ENCODE measurements around the gene SCAP.

Gene SCAP

GRCh38 chr3:47412842-47413520 is 62.8 kb downstream of the SCAP start:
- no peak for DNase-seq

GRCh38 chr3:47412453-47412756 is 63.3 kb downstream of the SCAP start:
- DNase-seq, result no peak

DNA sequence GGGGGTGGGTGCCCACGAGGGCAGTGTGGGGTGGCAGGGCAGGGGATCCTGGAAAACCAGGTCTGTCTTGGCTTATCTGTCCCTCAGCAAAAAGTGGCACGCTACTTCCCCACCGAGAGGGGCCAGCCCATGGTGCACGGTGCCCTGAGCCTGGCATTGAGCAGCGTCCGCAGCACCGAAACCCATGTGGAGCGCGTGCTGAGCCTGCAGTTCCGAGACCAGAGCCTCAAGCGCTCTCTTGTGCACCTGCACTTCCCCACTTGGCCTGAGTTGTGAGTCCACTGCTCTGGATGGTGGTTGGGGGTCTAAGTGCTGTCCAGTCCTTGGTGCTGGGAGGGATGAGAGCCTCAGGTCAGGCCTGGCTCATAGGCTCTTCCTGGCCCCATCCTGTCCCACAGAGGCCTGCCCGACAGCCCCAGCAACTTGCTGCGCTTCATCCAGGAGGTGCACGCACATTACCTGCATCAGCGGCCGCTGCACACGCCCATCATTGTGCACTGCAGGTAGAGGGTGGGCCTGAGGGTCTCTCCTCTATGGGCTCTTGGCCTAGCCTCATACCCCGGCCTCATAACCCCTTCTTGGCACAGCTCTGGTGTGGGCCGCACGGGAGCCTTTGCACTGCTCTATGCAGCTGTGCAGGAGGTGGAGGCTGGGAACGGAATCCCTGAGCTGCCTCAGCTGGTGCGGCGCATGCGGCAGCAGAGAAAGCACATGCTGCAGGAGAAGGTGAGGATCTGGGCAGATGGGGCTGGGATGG is 63.9 kb downstream of the SCAP start:
- DNase-seq, result no peak

GRCh38 chr3:47410801-47411646 is 64.7 kb downstream of the SCAP start:
- no peak for DNase-seq

DNA sequence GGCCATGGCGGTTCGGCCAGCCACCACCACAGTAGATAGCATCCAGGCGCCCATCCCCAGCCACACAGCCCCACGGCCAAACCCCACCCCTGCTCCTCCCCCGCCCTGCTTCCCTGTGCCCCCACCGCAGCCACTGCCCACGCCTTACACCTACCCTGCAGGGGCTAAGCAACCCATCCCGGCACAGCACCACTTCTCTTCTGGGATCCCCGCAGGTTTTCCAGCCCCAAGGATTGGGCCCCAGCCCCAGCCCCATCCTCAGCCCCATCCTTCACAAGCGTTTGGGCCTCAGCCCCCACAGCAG is 65.4 kb downstream of the SCAP start:
- no peak for DNase-seq

DNA sequence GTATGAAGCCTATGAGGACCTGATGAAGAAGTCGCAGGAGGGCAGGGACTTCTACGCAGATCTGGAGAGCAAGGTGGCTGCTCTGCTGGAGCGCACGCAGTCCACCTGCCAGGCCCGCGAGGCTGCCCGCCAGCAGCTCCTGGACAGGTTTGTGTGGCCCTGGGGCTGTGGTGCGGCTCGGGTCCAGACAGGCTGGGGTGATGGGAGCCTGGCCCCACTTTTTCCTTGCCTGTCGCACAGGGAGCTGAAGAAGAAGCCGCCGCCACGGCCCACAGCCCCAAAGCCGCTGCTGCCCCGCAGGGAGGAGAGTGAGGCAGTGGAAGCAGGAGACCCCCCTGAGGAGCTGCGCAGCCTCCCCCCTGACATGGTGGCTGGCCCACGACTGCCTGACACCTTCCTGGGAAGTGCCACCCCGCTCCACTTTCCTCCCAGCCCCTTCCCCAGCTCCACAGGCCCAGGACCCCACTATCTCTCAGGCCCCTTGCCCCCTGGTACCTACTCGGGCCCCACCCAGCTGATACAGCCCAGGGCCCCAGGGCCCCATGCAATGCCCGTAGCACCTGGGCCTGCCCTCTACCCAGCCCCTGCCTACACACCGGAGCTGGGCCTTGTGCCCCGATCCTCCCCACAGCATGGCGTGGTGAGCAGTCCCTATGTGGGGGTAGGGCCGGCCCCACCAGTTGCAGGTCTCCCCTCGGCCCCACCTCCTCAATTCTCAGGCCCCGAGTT is 65.9 kb downstream of the SCAP start:
- DNase-seq, result no peak

- no peak for DNase-seq
These were observed 66.5 kb downstream of the SCAP start for GRCh38 chr3:47409284-47409683.

GRCh38 chr3:47408839-47409229 is 66.9 kb downstream of the SCAP start:
- no peak for DNase-seq

DNA sequence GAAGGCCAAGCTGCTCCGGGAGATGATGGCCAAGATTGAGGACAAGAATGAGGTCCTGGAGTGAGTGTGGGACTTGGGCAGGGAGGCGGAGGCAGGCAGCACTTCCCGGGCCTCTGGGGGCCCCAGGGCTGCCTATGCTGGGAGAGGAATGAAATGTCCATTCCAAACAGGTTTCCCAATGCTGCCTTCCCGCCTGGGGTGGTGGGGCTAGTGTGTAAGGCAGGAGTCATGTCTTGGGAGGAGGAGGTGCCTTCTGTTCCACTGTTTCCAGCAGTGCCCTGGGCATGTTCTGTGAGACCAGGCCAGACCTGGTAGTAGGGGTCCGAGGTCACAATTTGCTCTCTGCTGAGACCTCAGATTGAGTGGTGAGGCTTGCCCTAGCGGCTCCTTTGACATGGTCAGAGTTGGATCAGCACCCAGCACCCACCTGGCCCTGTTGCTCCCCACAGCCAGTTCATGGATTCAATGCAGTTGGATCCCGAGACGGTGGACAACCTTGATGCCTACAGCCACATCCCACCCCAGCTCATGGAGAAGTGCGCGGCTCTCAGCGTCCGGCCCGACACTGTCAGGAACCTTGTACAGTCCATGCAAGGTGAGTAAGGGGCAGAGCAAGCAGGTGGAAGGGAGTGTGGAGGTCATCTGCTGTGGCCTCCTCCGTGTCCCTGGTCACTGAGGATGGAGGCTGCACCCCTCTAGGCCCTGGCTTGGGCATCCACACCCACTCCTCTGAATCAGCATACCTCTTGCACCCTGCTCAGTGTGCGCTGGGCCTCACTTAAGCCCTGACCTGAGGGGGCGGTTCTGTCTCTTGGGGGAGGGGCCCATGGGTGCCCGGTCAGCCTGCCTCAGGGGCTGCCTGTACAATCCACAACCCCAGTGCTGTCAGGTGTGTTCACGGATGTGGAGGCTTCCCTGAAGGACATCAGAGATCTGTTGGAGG is 67.6 kb downstream of the SCAP start:
- no peak for DNase-seq

DNA sequence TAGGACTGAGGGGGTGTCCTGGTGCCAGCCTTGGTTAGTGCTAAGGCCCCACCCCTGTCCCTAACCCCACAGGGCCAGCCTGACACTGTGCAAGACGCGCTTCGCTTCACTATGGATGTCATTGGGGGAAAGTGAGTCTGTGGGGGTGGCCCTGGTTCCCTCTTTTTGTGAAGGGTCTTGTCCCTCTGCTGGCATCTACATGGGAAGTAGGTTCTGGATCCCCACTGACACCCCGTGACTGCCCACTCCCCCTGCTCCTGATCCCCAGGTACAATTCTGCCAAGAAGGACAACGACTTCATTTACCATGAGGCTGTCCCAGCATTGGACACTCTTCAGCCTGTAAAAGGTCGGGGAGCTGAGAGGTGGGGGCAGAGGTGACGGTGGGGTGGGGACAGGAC is 68.5 kb downstream of the SCAP start:
- DNase-seq, result no peak

GRCh38 chr3:47406762-47407149 is 69.0 kb downstream of the SCAP start:
- no peak for DNase-seq

GRCh38 chr3:47405820-47406761 is 69.7 kb downstream of the SCAP start:
- DNase-seq, result no peak

GRCh38 chr3:47404955-47405790 is 70.6 kb downstream of the SCAP start:
- DNase-seq, result no peak

- no peak for DNase-seq
These were observed 71.3 kb downstream of the SCAP start for GRCh38 chr3:47404431-47404876.

DNA sequence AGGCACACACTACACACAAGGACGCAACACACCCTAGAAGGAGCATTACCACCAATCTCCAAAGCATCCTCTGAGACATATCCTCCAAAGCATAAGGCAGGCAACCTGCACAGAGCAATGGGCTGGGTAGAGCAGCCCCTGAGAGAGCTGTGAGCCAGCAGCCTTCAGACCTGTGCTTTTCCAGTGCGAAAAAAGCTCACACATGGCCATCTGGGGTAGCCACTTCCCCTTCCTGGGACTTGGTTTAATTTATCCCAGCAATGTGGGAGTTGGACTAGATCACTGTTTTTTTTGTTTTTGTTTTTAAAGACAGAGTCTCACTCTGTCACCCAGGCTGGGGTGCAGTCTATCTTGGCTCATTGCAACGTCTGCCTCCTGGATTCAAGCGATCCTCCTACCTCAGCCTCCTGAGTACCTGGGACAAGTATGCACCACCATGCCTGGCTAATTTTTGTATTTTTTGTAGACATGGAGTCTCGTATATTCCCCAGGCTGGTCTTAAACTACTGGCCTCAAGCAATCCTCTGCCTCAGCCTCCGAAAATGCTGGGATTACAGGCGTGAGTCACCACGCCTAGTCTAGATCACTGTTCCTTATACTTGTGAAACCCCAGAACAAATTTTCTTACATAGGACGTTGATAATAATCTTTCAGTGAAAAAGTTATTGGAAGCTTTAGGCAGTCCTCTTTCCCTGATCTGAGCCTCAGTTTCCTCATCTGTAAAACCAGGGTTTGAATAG is 76.0 kb downstream of the SCAP start:
- DNase-seq, result no peak

DNA sequence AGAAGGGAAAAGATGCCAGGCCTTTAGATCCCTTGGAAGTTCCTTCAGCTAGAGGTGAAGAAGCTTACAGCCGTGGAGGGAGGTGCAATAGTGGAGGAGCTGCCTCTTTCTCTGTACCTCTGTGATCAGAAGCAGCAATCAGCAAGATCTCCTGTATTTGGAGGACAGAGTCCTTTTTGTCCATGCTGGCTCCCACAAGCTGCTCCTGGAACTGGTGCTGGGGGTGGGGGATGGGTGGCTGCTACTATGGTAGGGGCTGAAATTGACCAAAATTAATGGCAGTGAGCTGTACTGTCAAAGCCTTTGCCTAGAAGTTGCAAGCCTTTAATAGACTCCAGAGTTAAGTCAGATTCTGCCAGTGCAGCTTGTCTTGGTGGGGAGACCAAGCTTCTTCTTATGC is 76.7 kb downstream of the SCAP start:
- DNase-seq, result no peak

- no peak for DNase-seq
These were observed 77.5 kb downstream of the SCAP start for GRCh38 chr3:47398228-47398627.

GRCh38 chr3:47394881-47395280 is 80.9 kb downstream of the SCAP start:
- DNase-seq, result no peak

DNA sequence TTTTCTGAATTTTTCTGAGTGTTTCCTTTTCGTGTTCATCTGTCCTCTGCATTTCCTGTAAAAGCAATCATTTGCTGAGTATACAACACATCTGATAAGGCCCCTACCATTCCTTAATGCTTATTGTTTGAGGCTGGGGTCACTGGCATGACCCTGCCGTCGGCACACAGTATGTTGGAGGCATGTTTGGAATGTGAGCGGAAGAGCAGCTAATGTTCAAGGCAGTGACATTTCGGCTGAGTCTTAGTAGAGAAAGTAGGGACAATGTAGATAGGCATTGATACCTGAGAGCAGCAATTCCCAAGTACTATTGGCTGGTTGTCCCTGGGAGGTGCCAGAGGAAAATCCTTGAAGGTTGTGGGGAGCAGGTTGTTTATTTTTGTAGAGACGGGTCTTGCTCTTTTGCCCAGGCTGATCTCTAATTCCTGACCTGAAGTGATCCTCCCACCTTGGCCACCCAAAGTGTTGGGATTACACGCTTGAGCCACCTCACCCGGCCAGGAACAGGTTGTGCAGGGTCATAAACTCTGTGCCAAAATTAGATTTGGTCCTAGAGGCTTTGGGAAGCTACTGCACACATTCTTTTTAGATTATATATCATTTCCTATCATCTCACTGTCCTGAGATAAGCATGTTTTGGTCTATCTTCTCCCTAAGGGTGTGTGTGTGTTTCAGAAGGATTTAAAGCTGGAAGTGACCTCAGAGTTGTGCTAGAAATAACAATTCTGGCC is 81.4 kb downstream of the SCAP start:
- no peak for DNase-seq

Data from activated CD4-positive, alpha-beta T cell treated with anti-CD3 and anti-CD28 coated beads, Interleukin-2, amount 50 U/mL, for 4 hours (primary cell).